ENCODE data around the gene HAPLN1.
"Not testable (repeated sequence)": the region's sequence is repeated elsewhere in the genome, so short reads cannot be mapped to it uniquely, and the experiment has no call there.

DNA sequence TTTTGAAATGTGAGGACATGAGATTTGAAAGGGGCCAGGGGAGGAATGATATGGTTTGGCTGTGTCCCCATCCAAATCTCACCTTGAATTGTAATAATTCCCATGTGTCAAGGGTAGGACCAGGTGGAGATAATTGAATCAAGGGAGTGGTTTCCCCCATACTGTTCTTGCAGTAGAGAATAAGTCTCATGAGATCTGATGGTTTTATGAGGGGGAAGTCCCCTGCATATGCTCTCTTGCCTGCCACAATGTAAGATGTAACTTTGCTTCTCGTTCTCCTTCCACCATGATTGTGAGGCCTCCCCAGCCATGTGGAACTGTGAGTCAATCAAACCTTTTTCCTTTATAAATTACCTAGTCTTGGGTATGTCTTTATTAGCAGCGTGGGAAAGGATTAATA lies 15.5 kb upstream of the HAPLN1 start:
- not testable (repeated sequence) for TF ChIP-seq POLR2AphosphoS5, POLR2A, EP300 (IDR thresholded peaks at IDR 0.05)
- TF ChIP-seq, protein P1, sequence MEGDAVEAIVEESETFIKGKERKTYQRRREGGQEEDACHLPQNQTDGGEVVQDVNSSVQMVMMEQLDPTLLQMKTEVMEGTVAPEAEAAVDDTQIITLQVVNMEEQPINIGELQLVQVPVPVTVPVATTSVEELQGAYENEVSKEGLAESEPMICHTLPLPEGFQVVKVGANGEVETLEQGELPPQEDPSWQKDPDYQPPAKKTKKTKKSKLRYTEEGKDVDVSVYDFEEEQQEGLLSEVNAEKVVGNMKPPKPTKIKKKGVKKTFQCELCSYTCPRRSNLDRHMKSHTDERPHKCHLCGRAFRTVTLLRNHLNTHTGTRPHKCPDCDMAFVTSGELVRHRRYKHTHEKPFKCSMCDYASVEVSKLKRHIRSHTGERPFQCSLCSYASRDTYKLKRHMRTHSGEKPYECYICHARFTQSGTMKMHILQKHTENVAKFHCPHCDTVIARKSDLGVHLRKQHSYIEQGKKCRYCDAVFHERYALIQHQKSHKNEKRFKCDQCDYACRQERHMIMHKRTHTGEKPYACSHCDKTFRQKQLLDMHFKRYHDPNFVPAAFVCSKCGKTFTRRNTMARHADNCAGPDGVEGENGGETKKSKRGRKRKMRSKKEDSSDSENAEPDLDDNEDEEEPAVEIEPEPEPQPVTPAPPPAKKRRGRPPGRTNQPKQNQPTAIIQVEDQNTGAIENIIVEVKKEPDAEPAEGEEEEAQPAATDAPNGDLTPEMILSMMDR (IDR thresholded peaks at IDR 0.05) = not testable (repeated sequence)
